SW480 (cell line): ENCODE results near the gene PPARGC1A.
A peak's percentile ranks its signal among the peaks of the same experiment; 100 is the strongest.

Source experiments
- DNase-seq: peaks from one replicate; pipeline ENCODE4 v3.0.0-alpha.2; 2016; ENCODE audit warnings: low spot score

PPARGC1A gene, protein sequence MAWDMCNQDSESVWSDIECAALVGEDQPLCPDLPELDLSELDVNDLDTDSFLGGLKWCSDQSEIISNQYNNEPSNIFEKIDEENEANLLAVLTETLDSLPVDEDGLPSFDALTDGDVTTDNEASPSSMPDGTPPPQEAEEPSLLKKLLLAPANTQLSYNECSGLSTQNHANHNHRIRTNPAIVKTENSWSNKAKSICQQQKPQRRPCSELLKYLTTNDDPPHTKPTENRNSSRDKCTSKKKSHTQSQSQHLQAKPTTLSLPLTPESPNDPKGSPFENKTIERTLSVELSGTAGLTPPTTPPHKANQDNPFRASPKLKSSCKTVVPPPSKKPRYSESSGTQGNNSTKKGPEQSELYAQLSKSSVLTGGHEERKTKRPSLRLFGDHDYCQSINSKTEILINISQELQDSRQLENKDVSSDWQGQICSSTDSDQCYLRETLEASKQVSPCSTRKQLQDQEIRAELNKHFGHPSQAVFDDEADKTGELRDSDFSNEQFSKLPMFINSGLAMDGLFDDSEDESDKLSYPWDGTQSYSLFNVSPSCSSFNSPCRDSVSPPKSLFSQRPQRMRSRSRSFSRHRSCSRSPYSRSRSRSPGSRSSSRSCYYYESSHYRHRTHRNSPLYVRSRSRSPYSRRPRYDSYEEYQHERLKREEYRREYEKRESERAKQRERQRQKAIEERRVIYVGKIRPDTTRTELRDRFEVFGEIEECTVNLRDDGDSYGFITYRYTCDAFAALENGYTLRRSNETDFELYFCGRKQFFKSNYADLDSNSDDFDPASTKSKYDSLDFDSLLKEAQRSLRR

GRCh38 chr4:23889814-23890341, at the start of gene PPARGC1A:
Gene PPARGC1A, minus strand, starts transcription at chr4:23890047. Its CDS starts 90 bp downstream, at chr4:23889957.
- peak; percentile 79 for DNase-seq

DNA sequence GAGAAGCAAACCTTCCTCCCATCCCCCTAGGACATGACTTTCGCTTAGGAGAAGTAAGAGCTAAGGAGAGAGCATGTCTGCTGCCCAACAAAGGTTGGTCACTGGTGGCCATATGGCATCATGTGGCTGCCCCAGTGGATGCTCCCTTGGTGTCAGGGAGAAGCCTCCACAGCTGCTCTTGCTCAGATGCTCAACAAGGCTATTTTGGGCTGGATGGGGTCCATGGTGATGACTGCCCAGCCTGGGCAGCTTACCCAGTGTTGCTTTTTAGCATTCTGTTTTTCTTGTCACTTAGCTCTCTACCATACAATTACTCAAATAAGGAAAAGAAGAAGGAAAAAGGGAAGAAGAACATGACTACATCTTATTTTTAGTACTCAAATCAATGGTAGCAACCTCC, 48.9 kb upstream of the PPARGC1A start:
- DNase-seq: no peak

GRCh38 chr4:23937173-23937572, 47.3 kb upstream of the PPARGC1A start:
- no peak for DNase-seq

DNA sequence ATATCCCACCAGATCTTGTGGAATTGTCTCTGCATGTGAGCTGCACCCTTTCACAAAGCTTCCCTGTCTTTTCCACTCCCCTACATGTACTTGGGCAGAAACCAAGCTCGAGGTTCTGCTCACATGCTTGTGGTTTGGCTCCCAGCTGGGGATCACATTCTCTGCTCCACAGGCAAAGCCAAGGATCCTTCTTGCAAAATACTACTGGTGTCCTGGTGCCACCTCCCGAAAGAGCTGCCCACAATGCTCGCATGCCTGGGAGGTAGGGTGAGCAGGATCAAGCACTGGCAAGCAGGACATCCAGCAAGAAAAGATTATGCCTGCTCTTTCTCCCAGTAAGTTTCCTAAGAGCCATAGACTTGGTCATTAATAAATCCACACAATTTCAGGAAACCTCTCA, 45.1 kb upstream of the PPARGC1A start:
- DNase-seq: peak; percentile 19

GRCh38 chr4:23934223-23934622, 44.4 kb upstream of the PPARGC1A start:
- DNase-seq: no peak

- DNase-seq: peak; percentile 7
Observed at GRCh38 chr4:23932901-23933308, 43.1 kb upstream of the PPARGC1A start.

GRCh38 chr4:23932186-23932585, 42.3 kb upstream of the PPARGC1A start:
- no peak for DNase-seq

DNA sequence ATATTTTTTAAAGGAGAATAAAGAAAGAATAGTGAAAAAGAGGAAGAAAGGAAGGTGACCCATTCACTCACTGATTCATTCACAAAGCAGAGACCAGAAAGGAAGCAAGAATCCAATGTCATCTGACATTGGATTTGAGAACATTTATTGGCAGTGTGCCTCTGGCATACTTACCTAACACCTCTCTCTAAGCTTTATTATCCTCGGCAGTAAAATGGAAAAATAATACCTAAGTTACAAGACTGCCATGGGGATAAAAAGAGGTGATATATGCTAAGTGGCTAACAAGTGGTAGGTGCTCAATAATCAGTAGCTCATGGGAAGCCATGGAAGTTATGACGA, 41.6 kb upstream of the PPARGC1A start:
- DNase-seq: no peak

GRCh38 chr4:23930750-23931488, 41.1 kb upstream of the PPARGC1A start:
- peak; percentile 42 for DNase-seq

GRCh38 chr4:23929248-23929647, 39.4 kb upstream of the PPARGC1A start:
- DNase-seq: peak; percentile 36

DNA sequence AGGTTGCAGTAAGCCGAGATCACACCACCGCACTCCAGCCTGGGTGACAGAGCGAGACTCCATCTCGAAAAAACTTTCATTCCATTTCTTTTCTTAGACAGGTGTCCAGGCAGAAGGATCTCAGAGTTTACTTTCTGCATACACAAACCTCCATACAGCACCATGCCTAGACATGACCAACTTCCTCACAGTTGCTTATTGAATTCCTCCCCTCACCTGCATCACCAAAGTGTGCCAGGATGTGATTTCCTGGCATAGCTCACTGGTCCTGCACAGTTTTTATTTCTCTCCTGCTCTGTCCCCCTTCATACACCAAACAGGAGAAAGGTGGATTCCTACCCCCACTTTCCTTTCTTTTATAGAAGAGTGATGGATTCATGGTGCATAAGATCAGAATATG, 34.7 kb upstream of the PPARGC1A start:
- no peak for DNase-seq

DNA sequence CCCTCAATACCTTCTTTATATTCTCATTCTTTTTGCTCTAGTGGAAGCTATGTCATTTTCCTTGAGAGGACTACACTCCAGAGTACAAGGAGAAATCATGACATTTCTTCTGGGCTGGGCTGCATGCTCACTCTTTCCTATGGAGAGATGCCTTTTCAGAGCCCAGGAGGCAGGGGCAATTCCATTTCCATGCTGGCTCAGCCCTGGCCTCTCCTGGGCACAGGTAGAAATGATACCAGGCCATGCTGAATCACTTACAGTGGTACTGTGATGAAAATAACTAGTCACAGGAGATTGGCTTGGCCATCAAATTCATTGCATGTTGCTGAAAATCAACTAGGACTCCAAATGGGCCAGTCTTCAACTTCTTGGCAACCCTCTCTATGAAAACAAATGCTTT, 34.0 kb upstream of the PPARGC1A start:
- no peak for DNase-seq

- DNase-seq: no peak
Observed at GRCh38 chr4:23923141-23923540, 33.3 kb upstream of the PPARGC1A start.

GRCh38 chr4:23922541-23923111, 32.8 kb upstream of the PPARGC1A start:
- DNase-seq: no peak

DNA sequence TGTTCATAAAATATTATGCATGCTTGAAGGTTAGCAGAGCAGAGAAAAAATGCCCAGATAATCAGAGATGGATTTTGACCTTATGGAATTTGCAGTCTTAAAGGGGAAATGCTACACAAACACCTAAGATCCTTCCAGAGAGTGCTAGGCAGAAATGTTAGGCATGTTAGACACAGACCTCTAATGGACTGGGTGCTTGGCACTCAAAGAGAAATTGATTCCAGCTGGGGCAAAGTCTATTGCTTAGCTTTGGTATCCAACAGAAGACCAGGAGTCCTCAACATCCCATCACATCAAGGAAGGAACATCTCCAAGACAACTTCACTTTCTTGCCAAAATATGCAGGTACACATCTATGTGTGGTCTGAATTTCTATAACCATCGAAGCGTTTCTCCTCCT, 32.2 kb upstream of the PPARGC1A start:
- DNase-seq: no peak

GRCh38 chr4:23921447-23921845, 31.6 kb upstream of the PPARGC1A start:
- DNase-seq: peak; percentile 12

DNA sequence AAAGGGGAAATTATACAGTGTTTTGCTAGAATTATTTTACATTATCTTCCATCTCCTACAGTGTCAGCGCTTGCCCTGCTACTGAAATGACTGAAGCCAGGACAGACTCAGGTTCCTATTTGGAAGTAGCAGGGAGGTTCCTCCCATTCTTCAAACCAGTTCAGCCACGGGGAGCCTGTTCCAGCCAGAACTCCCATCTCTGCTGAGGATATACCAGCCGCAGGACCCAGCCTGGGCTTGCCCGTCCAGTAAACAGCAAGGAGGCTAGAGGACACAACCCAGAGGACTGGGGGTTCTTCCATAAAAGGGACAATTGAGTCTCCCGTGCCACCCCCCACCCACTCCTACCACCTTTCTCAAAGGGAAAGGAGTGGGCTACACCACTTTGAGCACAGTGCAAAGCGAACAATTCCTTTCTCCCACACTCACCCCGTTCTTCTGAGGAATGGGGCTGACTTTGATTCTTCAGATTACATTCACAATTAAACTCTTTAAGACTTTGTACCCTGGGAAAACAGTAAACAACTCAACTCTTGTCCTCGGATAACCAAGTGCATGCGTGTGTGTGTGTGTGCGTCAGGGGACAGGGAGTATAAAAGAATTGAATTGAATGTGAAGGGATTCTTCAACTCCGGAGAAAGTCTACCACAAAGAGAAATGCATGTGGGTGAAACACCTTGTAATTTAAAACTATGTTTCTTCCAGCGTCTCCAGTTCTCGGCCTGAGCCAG, 31.0 kb upstream of the PPARGC1A start:
- no peak for DNase-seq

DNA sequence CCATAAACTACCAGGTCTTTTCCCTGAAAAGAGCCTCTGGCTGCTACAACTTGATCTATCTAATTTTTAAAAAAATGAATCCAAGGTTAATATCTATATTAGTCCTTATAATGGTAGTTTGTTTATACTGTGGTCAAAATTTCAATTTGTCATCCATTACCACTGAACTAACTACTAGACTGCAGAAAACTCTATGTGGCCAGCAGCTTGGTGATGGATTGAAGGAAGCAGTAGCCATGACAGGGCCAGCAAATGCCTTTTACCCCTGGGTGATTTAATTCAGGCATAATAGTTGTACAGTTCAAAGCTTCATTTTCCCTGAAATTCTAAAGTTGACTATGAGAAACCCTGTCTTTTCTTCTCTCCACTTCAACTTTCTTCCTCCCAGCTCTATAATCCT, 30.4 kb upstream of the PPARGC1A start:
- no peak for DNase-seq

DNA sequence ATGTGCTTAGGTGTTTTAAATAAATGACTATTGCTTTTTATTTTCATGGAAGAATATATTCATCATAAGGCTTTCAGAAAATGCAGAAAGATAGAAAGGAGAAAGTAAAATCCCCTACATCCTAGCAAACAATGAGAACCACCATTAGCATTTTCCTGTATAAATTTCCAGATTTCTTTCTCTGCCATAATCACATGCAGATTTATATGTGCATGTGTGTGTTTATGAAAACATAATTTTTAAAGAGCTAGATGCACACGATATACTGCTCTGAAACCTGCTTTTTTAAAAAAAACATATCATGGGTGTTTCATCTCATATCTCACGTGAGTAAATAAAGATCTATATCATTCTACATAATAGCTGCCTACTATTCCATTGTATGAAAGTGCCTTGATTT, 26.4 kb upstream of the PPARGC1A start:
- no peak for DNase-seq

GRCh38 chr4:23915459-23916132, 25.7 kb upstream of the PPARGC1A start:
- DNase-seq: no peak
